Activated CD4-positive, alpha-beta T cell treated with anti-CD3 and anti-CD28 coated beads, Interleukin-2, amount 10 ng/mL, durations not matched to agents 24 days and 14 days (primary cell): ENCODE measurements around the gene PSMD4. TPM values are rescaled to one million over a fixed set of nuclear protein-coding genes. Genes with fewer than 3 reads are reported as not detected.

Experiments
- DNase-seq: peaks from one replicate; pipeline ENCODE4 v3.0.0; 2022
- H3K27ac Mint-ChIP-seq: one replicate; pipeline ENCODE4 v1.8.0; 2022; ENCODE audit warnings: mild to moderate bottlenecking, mixed read lengths
- H3K27me3 Mint-ChIP-seq: one replicate; pipeline ENCODE4 v1.8.0; 2022; ENCODE audit warnings: mixed read lengths
- H3K36me3 Mint-ChIP-seq: one replicate; pipeline ENCODE4 v1.8.0; 2022; ENCODE audit warnings: low read depth, mild to moderate bottlenecking, mixed read lengths
- H3K4me1 Mint-ChIP-seq: one replicate; pipeline ENCODE4 v1.8.0; 2021; ENCODE audit warnings: mixed read lengths
- H3K4me3 Mint-ChIP-seq: one replicate; pipeline ENCODE4 v1.8.0; 2022; ENCODE audit warnings: mild to moderate bottlenecking, moderate library complexity, mixed read lengths
- H3K9me3 Mint-ChIP-seq: one replicate; pipeline ENCODE4 v1.8.0; 2021; ENCODE audit warnings: mixed read lengths
- intact Hi-C: fragments of 100-400 bp; cut with micrococcal nuclease; formaldehyde crosslinking; loops from one replicate; pipeline ENCODE4 v1.15.1; 2023
- total RNA-seq: library from RNA; stranded (reverse); gene quantifications from 2 replicates; pipeline ENCODE4 v1.2.3, GENCODE V29; 2022

PSMD4 gene
- total RNA-seq, 1 donor from 2014 or later, result 304 TPM

GRCh38 chr1:151282883-151283725 lies 28.6 kb downstream of the PSMD4 start:
- Mint-ChIP-seq H3K36me3 (peaks cover 13% of the 10 kb centered on the region), H3K9me3 (no peaks in the 10 kb centered on the region), H3K4me3 (peak overlapping the region; percentile 99), H3K4me1 (peaks cover 18% of the 10 kb centered on the region), H3K27ac (peak overlapping the region; percentile 94), H3K27me3 (no peaks in the 10 kb centered on the region)
- DNase-seq, result peak; percentile 79
- intact Hi-C loops, result loop anchor here (1.0 to 5.0 kb wide), 2 partner anchors 213 to 656 kb away; partner anchors contain the start of genes ENSA and GABPB2

DNA sequence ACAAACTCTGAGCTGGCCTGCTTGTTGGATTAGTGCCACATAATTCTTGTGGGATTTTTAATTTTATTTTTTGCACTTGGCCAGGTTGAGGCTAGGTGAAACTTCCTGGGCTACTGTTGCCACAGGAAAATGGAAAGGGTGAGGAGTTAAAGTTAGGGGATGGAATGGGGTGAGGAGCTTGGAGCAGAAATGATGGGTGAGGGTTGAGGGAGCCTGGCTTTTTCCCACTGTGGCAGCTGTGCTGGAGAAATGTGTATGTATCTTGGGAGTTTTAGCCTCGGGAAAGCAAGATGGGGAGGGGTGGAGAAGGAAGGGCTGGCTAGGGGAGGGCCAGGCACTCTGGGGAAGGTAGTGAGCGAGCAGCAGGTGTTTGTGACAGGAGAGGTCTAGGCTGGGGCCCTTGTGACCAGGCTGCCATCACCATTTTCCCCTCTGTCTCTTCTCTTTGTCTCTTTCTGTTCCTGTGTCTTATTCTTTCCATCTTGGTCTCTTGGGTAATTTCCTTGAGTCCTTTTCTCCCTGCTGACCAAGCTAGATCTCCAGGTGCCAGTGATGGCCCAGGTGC lies 29.6 kb downstream of the PSMD4 start:
- Mint-ChIP-seq H3K4me1 (peaks cover 21% of the 10 kb centered on the region), H3K9me3 (no peaks in the 10 kb centered on the region), H3K36me3 (peaks cover 20% of the 10 kb centered on the region), H3K4me3 (peak overlapping the region; percentile 99), H3K27me3 (no peaks in the 10 kb centered on the region), H3K27ac (peak overlapping the region; percentile 94)
- intact Hi-C loops, result loop anchor here (5.0 kb wide), 1 partner anchor 657 kb away; the partner anchor contains the start of gene ENSA
- no peak for DNase-seq

DNA sequence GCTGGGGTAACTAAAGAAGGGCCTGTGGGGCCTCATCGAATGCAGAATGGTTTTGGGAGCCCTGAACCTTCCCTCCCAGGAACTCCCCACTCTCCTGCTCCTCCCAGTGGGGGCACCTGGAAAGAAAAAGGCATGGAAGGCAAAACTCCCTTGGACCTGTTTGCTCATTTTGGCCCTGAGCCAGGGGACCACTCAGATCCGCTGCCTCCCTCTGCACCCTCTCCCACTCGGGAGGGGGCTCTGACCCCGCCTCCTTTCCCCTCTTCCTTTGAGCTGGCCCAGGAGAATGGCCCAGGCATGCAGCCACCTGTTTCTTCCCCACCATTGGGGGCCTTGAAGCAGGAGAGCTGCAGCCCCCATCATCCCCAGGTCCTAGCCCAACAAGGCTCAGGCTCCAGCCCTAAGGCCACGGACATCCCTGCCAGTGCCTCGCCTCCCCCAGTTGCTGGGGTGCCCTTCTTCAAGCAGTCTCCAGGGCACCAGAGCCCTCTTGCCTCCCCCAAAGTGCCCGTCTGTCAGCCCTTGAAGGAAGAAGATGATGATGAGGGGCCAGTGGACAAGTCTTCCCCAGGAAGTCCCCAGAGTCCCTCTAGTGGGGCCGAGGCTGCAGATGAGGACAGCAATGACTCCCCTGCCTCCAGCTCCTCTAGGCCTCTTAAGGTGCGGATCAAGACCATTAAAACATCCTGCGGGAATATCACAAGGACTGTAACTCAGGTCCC lies 32.2 kb downstream of the PSMD4 start:
- no peak for DNase-seq
- intact Hi-C loops, result no loop called here
- no peak overlapping the region for H3K4me3 Mint-ChIP-seq
- H3K27ac Mint-ChIP-seq, result peak overlapping the region; percentile 48
- peaks cover 20% of the 10 kb centered on the region for H3K4me1 Mint-ChIP-seq
- H3K9me3 Mint-ChIP-seq, result no peaks in the 10 kb centered on the region
- H3K27me3 Mint-ChIP-seq, result no peaks in the 10 kb centered on the region
- peaks cover 32% of the 10 kb centered on the region for H3K36me3 Mint-ChIP-seq

- peaks cover 33% of the 10 kb centered on the region for H3K36me3 Mint-ChIP-seq
Measured at GRCh38 chr1:151287341-151287699, 32.8 kb downstream of the PSMD4 start.

DNA sequence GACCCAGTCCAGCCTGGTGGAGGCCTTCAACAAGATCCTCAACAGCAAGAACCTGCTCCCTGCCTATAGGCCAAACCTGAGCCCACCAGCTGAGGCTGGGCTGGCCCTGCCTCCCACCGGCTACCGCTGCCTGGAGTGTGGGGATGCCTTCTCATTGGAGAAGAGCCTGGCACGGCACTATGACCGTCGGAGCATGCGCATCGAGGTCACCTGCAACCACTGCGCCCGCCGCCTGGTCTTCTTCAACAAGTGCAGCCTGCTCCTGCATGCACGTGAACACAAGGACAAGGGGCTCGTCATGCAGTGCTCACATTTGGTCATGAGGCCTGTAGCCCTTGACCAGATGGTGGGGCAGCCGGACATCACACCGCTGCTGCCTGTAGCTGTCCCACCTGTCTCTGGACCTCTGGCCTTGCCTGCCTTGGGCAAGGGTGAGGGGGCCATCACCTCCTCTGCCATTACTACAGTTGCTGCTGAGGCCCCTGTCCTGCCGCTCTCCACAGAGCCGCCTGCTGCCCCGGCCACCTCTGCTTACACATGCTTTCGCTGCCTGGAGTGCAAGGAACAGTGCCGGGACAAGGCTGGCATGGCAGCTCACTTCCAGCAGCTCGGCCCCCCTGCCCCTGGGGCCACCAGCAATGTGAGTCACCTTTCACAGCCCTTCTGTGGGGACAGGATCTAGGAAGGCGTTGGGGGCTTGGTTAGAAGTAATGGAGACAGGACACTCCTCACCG lies 33.4 kb downstream of the PSMD4 start:
- DNase-seq, result no peak
- Mint-ChIP-seq H3K4me1 (peaks cover 20% of the 10 kb centered on the region), H3K9me3 (no peaks in the 10 kb centered on the region), H3K27me3 (no peaks in the 10 kb centered on the region), H3K27ac (no peak overlapping the region), H3K36me3 (peaks cover 38% of the 10 kb centered on the region), H3K4me3 (no peak overlapping the region)
- intact Hi-C loops, result no loop called here

More at GRCh38 chr1:151287341-151287699, 32.8 kb downstream of the PSMD4 start:
- no peak for DNase-seq
- no peak overlapping the region for H3K27ac Mint-ChIP-seq
- no peaks in the 10 kb centered on the region for H3K9me3 Mint-ChIP-seq
- intact Hi-C loops, result no loop called here
- H3K27me3 Mint-ChIP-seq, result no peaks in the 10 kb centered on the region
- peaks cover 20% of the 10 kb centered on the region for H3K4me1 Mint-ChIP-seq
- H3K4me3 Mint-ChIP-seq, result no peak overlapping the region

DNA sequence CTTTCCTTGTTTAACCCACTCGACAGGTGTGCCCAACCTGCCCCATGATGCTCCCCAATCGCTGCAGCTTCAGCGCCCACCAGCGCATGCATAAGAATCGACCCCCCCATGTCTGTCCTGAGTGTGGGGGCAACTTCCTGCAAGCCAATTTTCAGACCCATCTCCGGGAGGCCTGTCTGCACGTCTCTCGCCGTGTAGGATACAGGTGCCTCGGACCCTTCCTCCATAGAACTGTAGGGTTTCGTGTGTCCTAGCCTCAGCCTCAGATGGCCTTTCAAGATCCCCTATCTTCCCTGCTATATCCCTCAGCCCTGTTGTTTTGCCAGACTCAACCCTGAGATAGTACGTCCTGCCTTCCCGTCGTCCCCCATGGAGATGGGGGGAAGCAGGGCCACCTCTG lies 34.0 kb downstream of the PSMD4 start:
- Mint-ChIP-seq H3K4me1 (peaks cover 15% of the 10 kb centered on the region), H3K9me3 (no peaks in the 10 kb centered on the region), H3K4me3 (no peak overlapping the region), H3K27ac (no peak overlapping the region), H3K36me3 (peaks cover 42% of the 10 kb centered on the region), H3K27me3 (no peaks in the 10 kb centered on the region)
- intact Hi-C loops, result no loop called here
- no peak for DNase-seq

DNA sequence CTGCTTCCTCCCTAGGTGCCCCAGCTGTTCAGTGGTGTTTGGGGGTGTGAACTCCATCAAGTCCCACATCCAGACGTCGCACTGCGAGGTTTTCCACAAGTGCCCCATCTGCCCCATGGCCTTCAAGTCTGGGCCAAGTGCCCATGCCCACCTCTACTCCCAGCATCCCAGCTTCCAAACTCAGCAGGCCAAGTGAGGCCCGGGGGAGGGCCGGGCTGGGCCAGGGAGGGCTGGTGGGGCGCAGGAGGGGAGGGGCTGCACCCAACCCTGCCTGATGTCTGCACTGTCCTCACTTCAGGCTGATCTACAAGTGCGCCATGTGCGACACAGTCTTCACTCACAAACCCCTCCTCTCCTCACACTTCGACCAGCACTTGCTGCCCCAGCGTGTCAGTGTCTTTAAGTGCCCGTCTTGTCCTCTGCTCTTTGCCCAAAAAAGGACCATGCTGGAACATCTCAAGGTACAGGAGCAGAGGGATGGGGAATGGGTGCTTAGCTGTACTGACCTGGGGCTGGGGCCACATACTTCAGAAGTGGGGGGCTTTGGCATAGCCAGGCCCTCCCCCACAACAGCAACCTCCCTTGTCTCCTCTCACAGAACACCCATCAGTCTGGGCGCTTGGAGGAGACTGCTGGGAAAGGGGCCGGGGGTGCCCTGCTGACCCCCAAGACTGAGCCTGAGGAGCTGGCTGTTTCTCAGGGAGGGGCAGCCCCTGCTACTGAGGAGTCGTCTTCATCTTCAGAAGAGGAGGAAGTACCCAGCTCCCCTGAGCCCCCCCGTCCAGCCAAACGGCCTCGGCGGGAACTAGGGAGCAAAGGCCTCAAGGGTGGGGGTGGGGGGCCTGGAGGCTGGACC lies 34.8 kb downstream of the PSMD4 start:
- Mint-ChIP-seq H3K27me3 (no peaks in the 10 kb centered on the region), H3K27ac (no peak overlapping the region), H3K36me3 (peaks cover 46% of the 10 kb centered on the region), H3K9me3 (no peaks in the 10 kb centered on the region), H3K4me1 (peaks cover 7% of the 10 kb centered on the region), H3K4me3 (no peak overlapping the region)
- intact Hi-C loops, result no loop called here
- no peak for DNase-seq

DNA sequence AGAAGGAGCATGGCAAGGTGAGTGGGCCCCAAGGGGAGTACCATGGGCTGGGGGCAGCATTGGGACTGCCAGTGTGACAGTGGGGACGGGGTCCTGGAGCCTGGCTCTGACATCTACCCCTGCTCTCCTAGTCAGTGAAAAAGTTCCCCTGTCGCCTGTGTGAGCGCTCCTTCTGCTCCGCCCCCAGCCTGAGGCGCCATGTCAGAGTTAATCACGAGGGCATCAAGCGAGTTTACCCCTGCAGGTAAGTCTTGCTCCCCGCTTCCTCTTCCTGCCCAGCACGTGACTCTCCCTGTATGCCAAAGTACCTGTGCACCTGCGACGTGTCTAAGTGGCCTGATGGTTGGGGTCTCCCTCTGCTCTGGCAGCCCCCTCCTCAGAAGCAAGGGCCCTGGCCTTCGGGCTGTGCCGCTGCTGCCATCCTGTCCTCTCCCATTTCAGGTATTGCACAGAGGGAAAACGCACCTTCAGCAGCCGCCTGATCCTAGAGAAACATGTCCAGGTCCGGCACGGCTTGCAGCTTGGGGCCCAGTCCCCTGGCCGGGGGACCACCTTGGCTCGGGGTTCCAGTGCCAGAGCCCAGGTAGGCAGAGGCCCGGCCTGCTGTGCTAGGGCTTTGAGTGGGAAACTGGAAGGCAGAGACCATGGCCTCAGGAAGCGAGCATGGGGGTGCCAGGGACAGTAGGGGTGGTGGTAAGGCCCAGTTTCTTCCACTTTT lies 35.6 kb downstream of the PSMD4 start:
- H3K27ac Mint-ChIP-seq, result peak overlapping the region; percentile 56
- peaks cover 3% of the 10 kb centered on the region for H3K4me1 Mint-ChIP-seq
- no peak for DNase-seq
- H3K9me3 Mint-ChIP-seq, result no peaks in the 10 kb centered on the region
- peaks cover 45% of the 10 kb centered on the region for H3K36me3 Mint-ChIP-seq
- no peaks in the 10 kb centered on the region for H3K27me3 Mint-ChIP-seq
- no peak overlapping the region for H3K4me3 Mint-ChIP-seq
- intact Hi-C loops, result no loop called here

- H3K36me3 Mint-ChIP-seq, result peaks cover 49% of the 10 kb centered on the region
- H3K27me3 Mint-ChIP-seq, result no peaks in the 10 kb centered on the region
- DNase-seq, result no peak
- H3K27ac Mint-ChIP-seq, result no peak overlapping the region
- peaks cover 3% of the 10 kb centered on the region for H3K4me1 Mint-ChIP-seq
- H3K4me3 Mint-ChIP-seq, result no peak overlapping the region
- intact Hi-C loops, result no loop called here
- no peaks in the 10 kb centered on the region for H3K9me3 Mint-ChIP-seq
Measured at GRCh38 chr1:151290709-151291303, 36.3 kb downstream of the PSMD4 start.

DNA sequence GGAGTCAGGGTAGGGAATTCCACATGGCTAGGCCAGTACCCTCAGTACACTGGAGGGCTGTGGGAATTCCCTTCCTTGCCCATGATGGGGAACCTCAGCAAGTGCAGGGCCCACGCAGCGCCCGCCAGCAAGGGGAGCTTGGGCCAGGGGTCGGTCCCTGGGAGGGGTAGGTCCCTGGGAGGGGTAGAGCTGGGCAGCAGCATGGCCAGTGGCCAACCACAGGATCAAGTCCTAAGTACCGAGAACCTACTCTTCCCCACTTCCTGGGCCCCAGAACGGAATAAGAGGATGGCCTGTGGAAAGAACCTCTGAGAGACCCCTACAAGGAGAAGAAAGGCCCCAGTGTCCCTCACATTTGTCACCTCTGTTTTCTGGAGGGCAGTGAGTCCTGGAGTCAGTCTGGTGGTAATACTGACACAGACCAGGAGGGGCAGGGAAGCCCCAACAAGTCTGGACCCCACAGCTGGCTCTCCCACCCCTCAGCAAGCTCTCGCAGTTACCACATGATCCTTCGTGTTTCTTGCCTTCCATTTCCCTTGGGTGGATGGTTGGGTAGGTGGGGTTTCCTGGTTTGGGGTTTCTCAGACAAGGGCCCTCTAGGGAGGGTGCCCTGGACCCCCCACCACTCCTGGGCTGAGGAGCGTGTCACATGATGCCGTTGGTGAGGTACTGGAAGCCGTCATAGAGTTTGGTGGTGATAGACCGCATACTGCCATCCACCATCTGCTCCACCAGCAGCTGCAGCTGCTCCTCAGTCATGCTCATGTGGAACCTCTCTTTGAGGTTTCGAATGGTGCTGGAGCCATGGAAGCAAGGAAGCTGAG lies 37.9 kb downstream of the PSMD4 start:
- Mint-ChIP-seq H3K9me3 (no peaks in the 10 kb centered on the region), H3K4me1 (peaks cover 3% of the 10 kb centered on the region), H3K27me3 (no peaks in the 10 kb centered on the region), H3K27ac (no peak overlapping the region), H3K4me3 (no peak overlapping the region), H3K36me3 (peaks cover 46% of the 10 kb centered on the region)
- intact Hi-C loops, result no loop called here
- DNase-seq, result no peak

DNA sequence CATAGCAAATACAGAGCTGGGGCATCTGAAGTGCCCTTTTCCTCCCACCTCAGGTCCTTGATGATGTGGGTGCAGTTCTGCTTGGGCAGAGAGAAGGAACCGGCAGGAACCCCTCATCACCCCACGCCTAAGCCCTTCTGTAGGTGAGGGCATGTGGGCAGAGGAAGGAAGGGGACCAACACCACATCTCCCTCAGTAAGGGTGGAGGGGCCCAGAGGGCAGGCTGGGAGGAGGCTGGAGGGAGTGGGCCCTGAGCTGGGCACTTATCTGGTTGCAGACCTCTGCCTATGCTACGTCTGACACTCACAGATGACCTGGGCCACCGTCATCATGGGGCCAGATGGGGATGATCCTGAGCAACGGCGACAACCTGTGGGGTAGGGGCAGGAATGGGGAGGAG lies 38.6 kb downstream of the PSMD4 start:
- DNase-seq, result no peak
- intact Hi-C loops, result no loop called here
- H3K27ac Mint-ChIP-seq, result no peak overlapping the region
- no peaks in the 10 kb centered on the region for H3K9me3 Mint-ChIP-seq
- H3K4me3 Mint-ChIP-seq, result no peak overlapping the region
- H3K4me1 Mint-ChIP-seq, result peaks cover 3% of the 10 kb centered on the region
- H3K27me3 Mint-ChIP-seq, result no peaks in the 10 kb centered on the region
- H3K36me3 Mint-ChIP-seq, result peaks cover 50% of the 10 kb centered on the region
